HepG2 (cell line): Measurements from ENCODE around the gene ANKRD42. TPM values are rescaled to one million over a fixed set of nuclear protein-coding genes. Genes with fewer than 3 reads are reported as not detected.

Experiments
- ATAC-seq: fragments of 200-7000 bp; cut with Tn5 transposase; 3 replicates; pipeline ENCODE4 v1.9.1; 2020; ENCODE audit warnings: mild to moderate bottlenecking, moderate library complexity
- BruUV-seq: library from RNA; stranded (reverse); fragments of 400-500 nt; replicated peaks from 2 replicates; lab custom pipeline; 2021; lab: Mats Ljungman, UMichigan
- CTCF ChIA-PET: fragments of 300-600 bp; formaldehyde crosslinking; extraction: SDS; loops from one replicate; lab custom pipeline; 2021; ENCODE audit warnings: low total read pairs, inconsistent platforms, low intra/inter-chr PET ratio; lab: Yijun Ruan, JAX
- POLR2A ChIA-PET: fragments of 350-600 bp; sonication (Branson Sonifier 250); formaldehyde crosslinking; loops from one replicate; lab custom pipeline; 2020; ENCODE audit warnings: antibody characterized with exemption, inconsistent platforms; lab: Yijun Ruan, JAX
- DNase-seq: peaks from one replicate; pipeline ENCODE4 v3.0.0-alpha.2; 2015; ENCODE audit warnings: low spot score
- FAIRE-seq: peaks from 3 replicates; lab custom pipeline; 2011; peaks lifted over from hg19 to GRCh38; lab: Jason Lieb, UNC
- H2AFZ ChIP-seq: one replicate; pipeline ENCODE4 v1.6.1; 2011; ENCODE audit warnings: low read length, inconsistent platforms
- H3K27ac ChIP-seq: fragments of 300-600 bp; 3 replicates; pipeline ENCODE4 v1.8.0; 2011; ENCODE audit warnings: mixed run types, mild to moderate bottlenecking, mixed read lengths, low read length, inconsistent platforms; ENCODE audit not compliant: insufficient read depth; ENCODE audit errors: extremely low read length
- H3K27me3 ChIP-seq, 2 experiments: fragments of 200-600 bp in 1 of 2; 2 replicates in 1 of 2; 3 replicates in 1 of 2; pipeline versions ENCODE4 v1.6.0 to v1.8.0; 2011; ENCODE audit warnings: low read length in 2 of 2, mild to moderate bottlenecking in 2 of 2, moderate library complexity in 2 of 2, inconsistent platforms in 1 of 2; ENCODE audit not compliant: insufficient read depth in 2 of 2, control insufficient read depth in 1 of 2
- H3K36me3 ChIP-seq, 2 experiments: fragments of 200-600 bp in 1 of 2; replicated peaks in 1 of 2; 2 replicates in 1 of 2; 3 replicates in 1 of 2; pipeline versions ENCODE4 v1.5.1 to v1.8.0; 2011; ENCODE audit warnings: low read length in 2 of 2, inconsistent platforms in 1 of 2; ENCODE audit not compliant: insufficient read depth in 2 of 2, control insufficient read depth in 1 of 2
- H3K4me1 ChIP-seq: 2 replicates; pipeline ENCODE4 v1.5.1; 2012; ENCODE audit warnings: low read length, inconsistent platforms; ENCODE audit not compliant: insufficient read depth
- H3K4me2 ChIP-seq: 2 replicates; pipeline ENCODE4 v1.6.0; 2011; ENCODE audit warnings: low read depth, low read length, inconsistent platforms
- H3K4me3 ChIP-seq, 3 experiments: fragments of 200-600 bp in 1 of 3; sonication (generic), shearing (Covaris generic) in 1 of 3; replicated peaks in 1 of 3; 2 replicates each; pipeline ENCODE4 v1.5.1; 2011 to 2016; ENCODE audit warnings: low read length in 3 of 3, inconsistent platforms in 2 of 3, low read depth in 2 of 3, mild to moderate bottlenecking in 2 of 3, control low read depth in 1 of 3, mixed read lengths in 1 of 3; ENCODE audit not compliant: insufficient read depth in 1 of 3
- H3K79me2 ChIP-seq: one replicate; pipeline ENCODE4 v1.6.1; 2011; ENCODE audit warnings: low read length, inconsistent platforms; ENCODE audit not compliant: insufficient read depth
- H3K9ac ChIP-seq: 2 replicates; pipeline ENCODE4 v1.6.0; 2011; ENCODE audit warnings: mild to moderate bottlenecking, low read depth, low read length, inconsistent platforms; ENCODE audit not compliant: insufficient read depth
- H3K9me3 ChIP-seq: 2 replicates; pipeline ENCODE4 v1.5.1; 2012; ENCODE audit warnings: mild to moderate bottlenecking, low read length
- H4K20me1 ChIP-seq: 2 replicates; pipeline ENCODE4 v1.6.0; 2011; ENCODE audit warnings: inconsistent platforms, mild to moderate bottlenecking, low read length, moderate library complexity; ENCODE audit not compliant: insufficient read depth
- ATAD3A ChIP-seq: sonication (generic); formaldehyde crosslinking; IDR thresholded peaks from 2 replicates; pipeline ENCODE4 v1.4.0; 2020; ENCODE audit warnings: missing genetic modification reagents
- RAD21 ChIP-seq: fragments of 450-650 bp; formaldehyde crosslinking; IDR thresholded peaks from 2 replicates; pipeline ENCODE4 v1.5.0; 2020; ENCODE audit warnings: mild to moderate bottlenecking
- ZBTB2 ChIP-seq: sonication (generic); formaldehyde crosslinking; IDR thresholded peaks from 2 replicates; pipeline ENCODE4 v1.8.0; 2022; ENCODE audit warnings: low read depth, missing genetic modification reagents
- ZNF746 ChIP-seq: sonication (generic); formaldehyde crosslinking; IDR thresholded peaks from 2 replicates; pipeline ENCODE4 v1.8.0; 2022; ENCODE audit warnings: mild to moderate bottlenecking, missing genetic modification reagents
- WGBS: methylation state at CpG from one replicate; pipeline ENCODE4 v1.1.6; 2017; ENCODE audit warnings: low lambda C conversion rate; 5-methylcytosine and 5-hydroxymethylcytosine counted together
- in situ Hi-C: cut with HindIII; loops from 2 replicates; pipeline ENCODE4 v1.10.0; 2017; ENCODE audit warnings: low pct_unique_long_range_greater_than_20kb; ENCODE audit not compliant: extremely low pct_ligation_motif_present
- intact Hi-C: fragments of 100-400 bp; cut with micrococcal nuclease; formaldehyde crosslinking; loops from one replicate; pipeline ENCODE4 v1.10.0; 2022; ENCODE audit not compliant: unreplicated experiment
- polyA plus RNA-seq, 8 experiments: library from polyadenylated mRNA; depleted of rRNA in 3 of 8; stranded (reverse) in 7 of 8; unstranded in 1 of 8; fragments of >200 nt; fragmentation: Illumina TruSeq in 4 of 8; extraction: Trizol in 4 of 8; gene quantifications; 2 replicates each; pipeline versions ENCODE4 v1.2.1 to v1.2.3, GENCODE V29; 2011 to 2016; ENCODE audit warnings: low read depth in 4 of 8, missing spikeins in 1 of 8, mixed read lengths in 1 of 8; ENCODE audit not compliant: insufficient read depth in 1 of 8
- total RNA-seq, 5 experiments: library from RNA; depleted of rRNA; stranded (reverse); fragments of >200 nt; fragmentation: Illumina TruSeq; extraction: Trizol; gene quantifications; 2 replicates each; pipeline ENCODE4 v1.2.3, GENCODE V29; 2016; ENCODE audit warnings: low read depth in 1 of 5
- TF ChIP-seq, protein P1 (sequence below): sonication (generic); formaldehyde crosslinking; IDR thresholded peaks from 2 replicates; pipeline ENCODE4 v1.4.0; 2020; ENCODE audit warnings: missing genetic modification reagents
- TF ChIP-seq, protein P2 (sequence below): sonication (generic); formaldehyde crosslinking; IDR thresholded peaks from 2 replicates; pipeline ENCODE4 v1.4.0; 2020; ENCODE audit warnings: mild to moderate bottlenecking, missing genetic modification reagents

Gene ANKRD42
- total and polyA plus RNA-seq, 2 of the 13 experiments (the other 11 are each of a cell fraction or from before 2014, with no cell fraction given): 2.2 to 3.7 TPM

DNA sequence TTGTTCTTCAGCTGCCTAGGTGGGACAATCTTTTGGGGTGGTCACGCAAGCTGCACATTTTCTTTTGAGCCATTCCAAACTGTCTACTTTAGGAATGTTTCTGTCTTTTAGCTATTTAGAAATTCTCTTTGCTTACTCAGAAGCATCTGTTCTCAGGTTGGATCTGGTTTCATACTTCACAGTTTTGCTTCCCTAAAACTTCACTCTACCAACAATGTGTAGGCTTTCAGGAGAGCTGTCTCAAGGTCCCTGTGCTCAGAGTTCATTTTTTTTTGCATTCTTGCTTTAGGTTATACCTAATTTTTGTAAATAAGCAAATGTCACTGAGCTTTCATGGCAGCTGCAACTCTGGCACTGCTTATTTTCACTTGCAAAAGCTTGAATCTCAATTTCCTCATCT, 55.9 kb downstream of the ANKRD42 start:
- POLR2A ChIA-PET: no interaction called here

More for the DNA sequence above, 55.9 kb downstream of the ANKRD42 start:
- TF ChIP-seq, protein P1, sequence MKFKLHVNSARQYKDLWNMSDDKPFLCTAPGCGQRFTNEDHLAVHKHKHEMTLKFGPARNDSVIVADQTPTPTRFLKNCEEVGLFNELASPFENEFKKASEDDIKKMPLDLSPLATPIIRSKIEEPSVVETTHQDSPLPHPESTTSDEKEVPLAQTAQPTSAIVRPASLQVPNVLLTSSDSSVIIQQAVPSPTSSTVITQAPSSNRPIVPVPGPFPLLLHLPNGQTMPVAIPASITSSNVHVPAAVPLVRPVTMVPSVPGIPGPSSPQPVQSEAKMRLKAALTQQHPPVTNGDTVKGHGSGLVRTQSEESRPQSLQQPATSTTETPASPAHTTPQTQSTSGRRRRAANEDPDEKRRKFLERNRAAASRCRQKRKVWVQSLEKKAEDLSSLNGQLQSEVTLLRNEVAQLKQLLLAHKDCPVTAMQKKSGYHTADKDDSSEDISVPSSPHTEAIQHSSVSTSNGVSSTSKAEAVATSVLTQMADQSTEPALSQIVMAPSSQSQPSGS (CRISPR knock-in tag): no peak
- TF ChIP-seq, protein P2, sequence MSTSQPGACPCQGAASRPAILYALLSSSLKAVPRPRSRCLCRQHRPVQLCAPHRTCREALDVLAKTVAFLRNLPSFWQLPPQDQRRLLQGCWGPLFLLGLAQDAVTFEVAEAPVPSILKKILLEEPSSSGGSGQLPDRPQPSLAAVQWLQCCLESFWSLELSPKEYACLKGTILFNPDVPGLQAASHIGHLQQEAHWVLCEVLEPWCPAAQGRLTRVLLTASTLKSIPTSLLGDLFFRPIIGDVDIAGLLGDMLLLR (CRISPR knock-in tag): no peak
- TF ChIP-seq ATAD3A (CRISPR knock-in tag): no peak
- TF ChIP-seq ZBTB2: no peak
- TF ChIP-seq RAD21: no peak
- TF ChIP-seq ZNF746: no peak
- TF ChIP-seq, all 625 proteins: peak for 0
- Histone ChIP-seq H3K4me3 (no peak overlapping the region), H4K20me1 (no peaks in the 10 kb centered on the region), H3K9ac (no peak overlapping the region), H3K9me3 (no peaks in the 10 kb centered on the region), H2AFZ (no peak overlapping the region), H3K27ac (no peak overlapping the region), H3K36me3 (no peaks in the 10 kb centered on the region), H3K4me2 (peak overlapping the region; percentile 11; the same call in 1 of the 2 replicates), H3K27me3 (no peaks in the 10 kb centered on the region), H3K4me1 (peaks cover 35% of the 10 kb centered on the region), H3K79me2 (no peaks in the 10 kb centered on the region)
- in situ Hi-C loops (no loop called here), intact Hi-C loops (no loop called here)
- no TSS peak for BruUV-seq
- FAIRE-seq (no peak), ATAC-seq (no peak), DNase-seq (no peak)
- CTCF ChIA-PET: interaction anchor here (1.5 to 2.2 kb wide), 2 partner anchors 8 to 343 kb away, joined by 6 to 12 read pairs; no protein-coding TSS in a partner anchor
- WGBS: 100% methylated on average over 1 of the region's 1 CpG
